IMR-90 (cell line): ENCODE results near the gene GALNT13. TPM values are rescaled to one million over a fixed set of nuclear protein-coding genes. Genes with fewer than 3 reads are reported as not detected.

Experiments used
- ATAC-seq: fragments of 200-7000 bp; cut with Tn5 transposase; 2 replicates; pipeline ENCODE4 v1.9.1; 2020; ENCODE audit warnings: low read depth, mild to moderate bottlenecking, moderate library complexity
- BruUV-seq: library from RNA; stranded (reverse); fragments of 400-500 nt; replicated peaks from 2 replicates; lab custom pipeline; 2021; lab: Mats Ljungman, UMichigan
- CTCF ChIA-PET: fragments of 300-600 bp; formaldehyde crosslinking; extraction: SDS; loops from one replicate; lab custom pipeline; 2021; ENCODE audit warnings: antibody characterized with exemption; lab: Yijun Ruan, JAX
- POLR2A ChIA-PET: fragments of 300-600 bp; sonication (Branson Sonifier 250); formaldehyde crosslinking; loops from one replicate; lab custom pipeline; 2022; ENCODE audit warnings: antibody characterized with exemption; ENCODE audit not compliant: unreplicated experiment; lab: Charles Lee
- DNase-seq: peaks from one replicate; pipeline ENCODE4 v3.0.0; 2013
- H2AFZ ChIP-seq: replicated peaks from 2 replicates; pipeline ENCODE3; 2013; ENCODE audit warnings: low read length, mild to moderate bottlenecking; ENCODE audit not compliant: poor library complexity
- H2AK5ac ChIP-seq: 2 replicates; pipeline ENCODE4 v1.6.1; 2013; ENCODE audit warnings: low read depth, low read length, inconsistent platforms
- H2AK9ac ChIP-seq: replicated peaks from 2 replicates; pipeline ENCODE3; 2013; ENCODE audit warnings: mild to moderate bottlenecking, low read depth, low read length, moderate library complexity; ENCODE audit not compliant: poor library complexity
- H2BK120ac ChIP-seq: 2 replicates; pipeline ENCODE4 v1.6.1; 2013; ENCODE audit warnings: low read depth, low read length, inconsistent platforms
- H2BK15ac ChIP-seq: 3 replicates; pipeline ENCODE4 v1.6.1; 2013; ENCODE audit warnings: low read depth, low read length, inconsistent platforms
- H2BK20ac ChIP-seq: 2 replicates; pipeline ENCODE4 v1.6.1; 2013; ENCODE audit warnings: low read depth, mild to moderate bottlenecking, inconsistent platforms, low read length, moderate library complexity
- H2BK5ac ChIP-seq: 2 replicates; pipeline ENCODE4 v1.6.1; 2013; ENCODE audit warnings: mild to moderate bottlenecking, low read depth, low read length, inconsistent platforms; ENCODE audit not compliant: poor library complexity, severe bottlenecking
- H3K14ac ChIP-seq: replicated peaks from 2 replicates; pipeline ENCODE4 v1.6.1; 2013; ENCODE audit warnings: low read depth, low read length, inconsistent platforms
- H3K18ac ChIP-seq: 2 replicates; pipeline ENCODE4 v1.6.1; 2013; ENCODE audit warnings: low read depth, low read length, control low read depth
- H3K23ac ChIP-seq: 2 replicates; pipeline ENCODE4 v1.6.1; 2013; ENCODE audit warnings: low read depth, low read length, inconsistent platforms
- H3K27ac ChIP-seq: 2 replicates; pipeline ENCODE4 v1.5.1; 2013; ENCODE audit warnings: mild to moderate bottlenecking, control low read depth, low read length; ENCODE audit not compliant: insufficient read depth
- H3K27me3 ChIP-seq: 2 replicates; pipeline ENCODE4 v1.6.1; 2013; ENCODE audit warnings: low read length; ENCODE audit not compliant: control insufficient read depth, insufficient read depth
- H3K36me3 ChIP-seq: 2 replicates; pipeline ENCODE4 v1.6.1; 2013; ENCODE audit warnings: low read length, mixed read lengths; ENCODE audit not compliant: control insufficient read depth, insufficient read depth
- H3K4ac ChIP-seq: 2 replicates; pipeline ENCODE4 v1.6.1; 2013; ENCODE audit warnings: low read depth, low read length, inconsistent platforms
- H3K4me1 ChIP-seq: 2 replicates; pipeline ENCODE4 v1.6.1; 2013; ENCODE audit warnings: low read length, mixed read lengths; ENCODE audit not compliant: control insufficient read depth, insufficient read depth
- H3K4me2 ChIP-seq: 2 replicates; pipeline ENCODE4 v1.6.1; 2013; ENCODE audit warnings: low read depth, mild to moderate bottlenecking, control low read depth, low read length, moderate library complexity
- H3K4me3 ChIP-seq: 2 replicates; pipeline ENCODE4 v1.5.1; 2013; ENCODE audit warnings: low read depth, mild to moderate bottlenecking, control low read depth, low read length, moderate library complexity; ENCODE audit not compliant: insufficient read depth
- H3K56ac ChIP-seq: 2 replicates; pipeline ENCODE4 v1.6.1; 2013; ENCODE audit warnings: low read length, inconsistent platforms; ENCODE audit not compliant: insufficient read depth; ENCODE audit errors: extremely low read depth
- H3K79me1 ChIP-seq, 2 experiments: 2 replicates each; pipeline ENCODE4 v1.6.1; 2013; ENCODE audit warnings: low read length in 2 of 2, inconsistent platforms in 1 of 2, low read depth in 1 of 2
- H3K9ac ChIP-seq: 2 replicates; pipeline ENCODE4 v1.6.1; 2013; ENCODE audit warnings: low read depth, low read length, control low read depth
- H3K9me1 ChIP-seq: 2 replicates; pipeline ENCODE4 v1.6.1; 2013; ENCODE audit warnings: low read length, inconsistent platforms; ENCODE audit not compliant: insufficient read depth
- H3K9me3 ChIP-seq: 2 replicates; pipeline ENCODE4 v1.6.1; 2013; ENCODE audit warnings: low read length; ENCODE audit not compliant: control insufficient read depth, insufficient read depth
- H4K20me1 ChIP-seq: 2 replicates; pipeline ENCODE4 v1.6.1; 2013; ENCODE audit warnings: low read length, inconsistent platforms; ENCODE audit not compliant: insufficient read depth
- H4K5ac ChIP-seq: 2 replicates; pipeline ENCODE4 v1.6.1; 2013; ENCODE audit warnings: mild to moderate bottlenecking, low read depth, low read length, control low read depth
- H4K8ac ChIP-seq, 2 experiments: 2 replicates each; pipeline ENCODE4 v1.6.1; 2013; ENCODE audit warnings: low read depth in 2 of 2, low read length in 2 of 2, control low read depth in 1 of 2, inconsistent platforms in 1 of 2
- H4K91ac ChIP-seq: 2 replicates; pipeline ENCODE4 v1.6.1; 2013; ENCODE audit warnings: low read depth, low read length, inconsistent platforms; ENCODE audit not compliant: insufficient read depth
- CEBPB ChIP-seq: IDR thresholded peaks from 2 replicates; pipeline ENCODE4 v1.6.1; 2012; ENCODE audit warnings: low read depth, low read length, improper control_type of control experiment
- CHD1 ChIP-seq: IDR thresholded peaks from 2 replicates; pipeline ENCODE4 v1.6.1; 2012; ENCODE audit warnings: low read depth, low read length, improper control_type of control experiment
- ELK1 ChIP-seq: fragments of 150-350 bp; IDR thresholded peaks from 2 replicates; pipeline ENCODE4 v1.6.1; 2016; ENCODE audit warnings: low read depth, mild to moderate bottlenecking, low read length, moderate library complexity, borderline replicate concordance
- MAFK ChIP-seq: IDR thresholded peaks from 2 replicates; pipeline ENCODE4 v1.6.1; 2012; ENCODE audit warnings: low read depth, low read length, improper control_type of control experiment
- MAZ ChIP-seq: IDR thresholded peaks from 2 replicates; pipeline ENCODE4 v1.6.1; 2012; ENCODE audit warnings: low read depth, mild to moderate bottlenecking, low read length, improper control_type of control experiment, moderate library complexity, borderline replicate concordance
- NFE2L2 ChIP-seq: fragments of 150-350 bp; IDR thresholded peaks from 2 replicates; pipeline ENCODE4 v1.6.1; 2016; ENCODE audit warnings: low read depth, mild to moderate bottlenecking, low read length
- RAD21 ChIP-seq: IDR thresholded peaks from 2 replicates; pipeline ENCODE4 v1.6.1; 2012; ENCODE audit warnings: low read length, improper control_type of control experiment
- RCOR1 ChIP-seq: IDR thresholded peaks from 2 replicates; pipeline ENCODE4 v1.6.1; 2012; ENCODE audit warnings: mild to moderate bottlenecking, low read length, improper control_type of control experiment; ENCODE audit not compliant: insufficient replicate concordance
- RFX5 ChIP-seq: IDR thresholded peaks from 2 replicates; pipeline ENCODE4 v1.8.0; 2012; ENCODE audit warnings: low read depth, mild to moderate bottlenecking, low read length, moderate library complexity
- SMC3 ChIP-seq: fragments of 150-350 bp; IDR thresholded peaks from 2 replicates; pipeline ENCODE4 v1.6.1; 2016; ENCODE audit warnings: low read depth, mild to moderate bottlenecking, antibody characterized with exemption, low read length, moderate library complexity
- USF2 ChIP-seq: fragments of 150-350 bp; IDR thresholded peaks from 2 replicates; pipeline ENCODE4 v1.6.1; 2017; ENCODE audit warnings: mild to moderate bottlenecking, antibody characterized with exemption, low read length, low read depth
- WGBS, 2 experiments: methylation state at CpG; one replicate each; pipeline versions ENCODE4 v1.1.5 to v1.1.7; 2013; ENCODE audit warnings: missing lambda C conversion rate in 2 of 2; ENCODE audit not compliant: insufficient read length in 1 of 2; ENCODE audit errors: extremely low coverage in 2 of 2; 5-methylcytosine and 5-hydroxymethylcytosine counted together
- dilution Hi-C: fragments of 300-500 bp; cut with HindIII; formaldehyde crosslinking; loops from one replicate; pipeline ENCODE4 v1.14.3; 2018; ENCODE audit warnings: low sequenced_read_pairs; ENCODE audit not compliant: unreplicated experiment
- in situ Hi-C: fragments of 300-500 bp; cut with MboI; formaldehyde crosslinking; loops from 3 replicates; pipeline ENCODE4 v1.14.3; 2019; ENCODE audit warnings: low sequenced_read_pairs, inconsistent platforms, mixed read lengths
- intact Hi-C: fragments of 100-400 bp; cut with micrococcal nuclease; formaldehyde crosslinking; loops from 2 replicates; pipeline ENCODE4 v1.10.0; 2022
- polyA plus RNA-seq, 3 experiments: library from polyadenylated mRNA; depleted of rRNA; stranded (reverse); fragments of >200 nt; gene quantifications; 2 replicates each; pipeline ENCODE4 v1.2.3, GENCODE V29; 2012; ENCODE audit warnings: low replicate concordance in 1 of 3
- total RNA-seq: library from RNA; depleted of rRNA; stranded (reverse); fragments of >200 nt; gene quantifications from 2 replicates; pipeline ENCODE4 v1.2.3, GENCODE V29; 2012

Gene GALNT13
- total and polyA plus RNA-seq, 2 of the 4 experiments (the other 2 are of a cell fraction): 0.03 TPM; not detected in 1

- no peak overlapping the region for H3K18ac ChIP-seq
- no peak overlapping the region for H3K9ac ChIP-seq
- WGBS, 2 experiments: no CpG with 5 or more reads among the region's 2 CpGs
Measured at GRCh38 chr2:153864022-153864421, 7.7 kb upstream of the GALNT13 start.

More at GRCh38 chr2:153864022-153864421, 7.7 kb upstream of the GALNT13 start:
- Histone ChIP-seq H4K20me1 (no peaks in the 10 kb centered on the region), H2BK120ac (no peak overlapping the region), H3K4me3 (no peak overlapping the region), H3K4ac (no peak overlapping the region), H3K36me3 (no peaks in the 10 kb centered on the region), H2BK5ac (no peak overlapping the region), H4K91ac (no peak overlapping the region), H2BK15ac (no peak overlapping the region), H4K5ac (no peak overlapping the region), H2AFZ (no peak overlapping the region), H2AK5ac (no peak overlapping the region), H3K23ac (no peak overlapping the region), H3K4me1 (no peaks in the 10 kb centered on the region), H2AK9ac (no peak overlapping the region), H3K27me3 (no peaks in the 10 kb centered on the region), H2BK20ac (no peak overlapping the region), H4K8ac (no peak overlapping the region), H3K4me2 (no peak overlapping the region), H3K9me3 (no peaks in the 10 kb centered on the region; the same call in 1 of the 2 replicates), H3K9me1 (no peaks in the 10 kb centered on the region), H3K56ac (no peak overlapping the region), H3K27ac (no peak overlapping the region), H3K79me1 (no peaks in the 10 kb centered on the region), H3K14ac (no peak overlapping the region)
- BruUV-seq: no TSS peak
- ChIA-PET CTCF (no interaction called here), POLR2A (no interaction called here)
- ATAC-seq: no peak
- dilution Hi-C loops (no loop called here), intact Hi-C loops (no loop called here), in situ Hi-C loops (no loop called here)
- no peak for DNase-seq
- TF ChIP-seq RFX5: no peak
- TF ChIP-seq USF2: no peak
- TF ChIP-seq NFE2L2: no peak
- no peak for TF ChIP-seq MAZ
- TF ChIP-seq ELK1: no peak
- no peak for TF ChIP-seq CEBPB
- no peak for TF ChIP-seq RCOR1
- no peak for TF ChIP-seq CHD1
- no peak for TF ChIP-seq SMC3
- TF ChIP-seq RAD21: no peak
- no peak for TF ChIP-seq MAFK
